HG02678 (cell line): ENCODE data around the gene FADS3.

Experiments
- ATAC-seq: cut with Tn5 transposase; IDR thresholded peaks from one replicate; pipeline ENCODE4 v1.9.1; 2021; ENCODE audit warnings: mild to moderate bottlenecking, moderate library complexity; ENCODE audit not compliant: unreplicated experiment

The FADS3 gene, protein sequence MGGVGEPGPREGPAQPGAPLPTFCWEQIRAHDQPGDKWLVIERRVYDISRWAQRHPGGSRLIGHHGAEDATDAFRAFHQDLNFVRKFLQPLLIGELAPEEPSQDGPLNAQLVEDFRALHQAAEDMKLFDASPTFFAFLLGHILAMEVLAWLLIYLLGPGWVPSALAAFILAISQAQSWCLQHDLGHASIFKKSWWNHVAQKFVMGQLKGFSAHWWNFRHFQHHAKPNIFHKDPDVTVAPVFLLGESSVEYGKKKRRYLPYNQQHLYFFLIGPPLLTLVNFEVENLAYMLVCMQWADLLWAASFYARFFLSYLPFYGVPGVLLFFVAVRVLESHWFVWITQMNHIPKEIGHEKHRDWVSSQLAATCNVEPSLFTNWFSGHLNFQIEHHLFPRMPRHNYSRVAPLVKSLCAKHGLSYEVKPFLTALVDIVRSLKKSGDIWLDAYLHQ

GRCh38 chr11:61891331-61892084, at the start of gene FADS3:
TSS of gene FADS3 (minus strand) at chr11:61891545. CDS start at chr11:61891381, 164 bp downstream.
- peak; percentile 71 for ATAC-seq

GRCh38 chr11:61940466-61940865, 49.1 kb upstream of the FADS3 start:
- no peak for ATAC-seq

- ATAC-seq, result no peak
These were observed 44.5 kb upstream of the FADS3 start for GRCh38 chr11:61935861-61936260.

DNA sequence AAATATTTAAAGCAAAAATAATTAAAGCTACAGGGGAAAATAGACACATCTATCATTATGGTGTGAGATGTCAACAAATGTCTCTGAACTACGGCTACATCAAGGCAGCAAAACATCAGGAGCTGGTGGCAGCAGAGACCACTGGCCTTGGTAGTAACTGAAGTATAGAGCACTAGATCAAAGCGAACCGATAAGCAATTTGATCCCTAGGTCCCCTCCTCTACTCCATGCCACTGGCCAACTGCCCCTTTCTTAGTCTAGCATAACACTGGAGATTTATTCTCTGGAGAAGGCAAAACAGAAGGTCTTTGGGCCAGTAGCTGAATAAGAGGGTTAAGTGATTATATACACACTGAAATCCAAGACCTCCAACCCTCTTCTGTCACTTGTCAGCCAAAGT, 39.6 kb upstream of the FADS3 start:
- no peak for ATAC-seq

DNA sequence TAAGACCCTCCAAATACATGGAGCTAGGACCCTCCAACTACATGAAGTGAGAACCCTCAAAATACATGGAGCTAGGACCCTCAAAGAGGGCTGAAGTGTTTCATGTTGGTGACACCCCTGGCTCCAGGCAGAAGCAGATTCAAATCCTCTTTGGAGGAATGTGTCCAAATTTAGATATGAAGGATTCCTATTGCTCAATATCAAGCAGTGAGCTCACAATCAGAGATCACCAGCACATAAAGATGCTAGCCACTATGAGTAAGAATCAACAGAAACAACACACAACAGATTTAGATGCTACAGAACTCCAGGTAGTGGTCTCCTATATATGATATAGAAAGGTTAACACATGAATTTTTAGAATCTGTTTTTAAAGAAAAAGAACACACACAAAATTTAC, 37.3 kb upstream of the FADS3 start:
- ATAC-seq, result no peak

GRCh38 chr11:61927501-61927900, 36.2 kb upstream of the FADS3 start:
- ATAC-seq, result no peak

- ATAC-seq, result no peak
These were observed 34.9 kb upstream of the FADS3 start for GRCh38 chr11:61926235-61926634.

DNA sequence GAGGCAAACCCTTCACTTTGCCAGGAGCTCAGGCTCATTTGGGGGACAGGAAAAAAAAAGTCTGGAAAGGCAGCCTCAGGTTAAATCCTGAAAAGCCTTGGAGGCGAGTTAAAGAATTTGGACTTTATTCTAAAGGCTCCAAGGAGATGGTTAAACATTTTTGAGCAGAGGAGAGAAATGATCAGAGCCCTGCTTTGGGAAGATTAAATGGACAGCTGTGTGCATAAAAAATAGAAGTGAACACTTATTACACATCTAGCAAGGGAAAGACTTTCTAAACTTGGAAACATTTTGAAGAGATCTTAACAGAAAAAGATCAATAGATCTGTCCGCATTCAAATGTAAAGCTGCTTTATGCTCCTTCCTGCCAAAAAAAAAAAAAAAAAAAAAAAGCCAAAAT, 34.4 kb upstream of the FADS3 start:
- no peak for ATAC-seq

DNA sequence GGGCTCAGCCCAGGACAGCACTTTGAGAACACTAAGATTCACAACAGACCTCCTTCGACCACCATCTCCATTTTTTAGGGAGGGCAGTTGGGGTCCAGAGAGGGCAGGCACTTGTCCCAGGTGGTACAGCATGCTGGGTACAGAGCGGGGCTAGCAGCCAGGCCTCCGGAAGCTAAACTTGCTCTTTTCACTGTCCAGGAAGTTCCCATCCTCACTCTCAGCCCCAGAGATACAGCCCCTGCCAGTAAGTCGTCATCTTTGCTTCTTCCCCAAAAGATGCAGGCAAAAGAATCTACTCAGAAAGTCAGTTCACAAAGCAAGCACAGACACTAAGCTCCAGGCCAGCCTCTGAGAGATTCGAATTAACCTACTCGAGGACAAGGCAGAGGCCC, 32.7 kb upstream of the FADS3 start:
- no peak for ATAC-seq

DNA sequence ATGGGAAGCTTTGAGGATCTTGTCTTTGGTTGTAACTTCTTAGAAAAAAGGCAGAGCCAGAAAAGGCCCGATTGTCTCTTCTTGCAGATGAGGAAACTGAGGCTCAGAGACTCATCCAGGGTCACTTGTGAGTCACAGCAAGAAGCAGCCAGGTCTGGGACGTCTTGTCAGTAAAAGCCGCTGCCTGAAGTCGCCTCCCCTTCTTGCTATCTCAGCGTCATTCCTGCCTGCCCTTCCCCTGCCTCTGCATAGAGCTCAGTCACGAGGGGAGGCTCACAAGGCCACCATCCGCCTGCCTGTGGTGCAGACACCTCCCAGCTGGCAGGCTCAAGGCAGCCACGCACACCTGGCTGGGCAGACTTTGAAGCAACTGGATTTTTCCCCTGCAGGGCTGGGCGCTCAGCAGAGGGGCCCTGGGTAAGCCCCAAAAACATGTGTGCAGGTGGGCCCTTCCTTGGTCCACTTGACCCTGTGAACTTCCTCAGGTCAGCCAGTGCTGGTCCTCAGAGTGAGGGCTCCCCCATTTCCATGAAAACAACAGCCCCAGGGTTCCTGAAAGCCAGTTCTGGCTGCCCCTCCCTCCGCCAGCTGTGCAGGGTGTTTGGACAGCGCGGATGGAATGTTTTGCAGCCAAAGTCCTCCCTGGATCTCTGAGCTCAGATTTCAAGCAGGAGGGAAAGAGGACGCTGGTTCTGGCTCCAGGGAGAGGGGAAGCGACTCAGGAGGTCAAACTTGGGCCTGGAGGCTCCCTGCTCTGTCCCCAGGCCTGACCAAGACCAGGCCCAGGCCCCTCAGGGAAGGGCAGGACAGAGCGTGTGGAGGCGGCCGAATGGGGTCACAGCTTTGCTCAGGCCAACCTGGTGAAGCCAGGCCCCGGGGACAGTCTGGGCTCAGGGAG, 32.1 kb upstream of the FADS3 start:
- no peak for ATAC-seq

DNA sequence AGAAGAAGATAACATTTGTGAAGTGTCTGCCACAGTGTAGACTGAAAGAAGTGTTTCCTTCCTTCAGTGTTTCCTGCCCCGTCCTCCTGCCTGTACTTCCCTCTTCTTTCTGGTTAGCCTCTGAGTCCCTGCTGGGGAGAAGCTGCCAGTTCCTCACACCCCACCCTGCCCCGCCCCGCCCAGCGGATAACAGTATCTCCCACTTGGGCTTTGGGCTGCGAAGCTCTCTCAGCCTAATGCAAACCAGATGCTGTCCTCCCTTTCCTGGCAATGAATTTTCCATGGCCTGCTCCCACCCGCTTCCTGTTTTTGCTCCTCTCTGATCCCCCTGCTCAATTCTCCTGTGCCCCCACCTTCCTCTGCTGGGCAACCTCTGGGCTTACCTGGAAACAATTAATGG, 31.2 kb upstream of the FADS3 start:
- ATAC-seq, result no peak

- ATAC-seq, result no peak
These were observed 30.1 kb upstream of the FADS3 start for GRCh38 chr11:61921446-61921845.

DNA sequence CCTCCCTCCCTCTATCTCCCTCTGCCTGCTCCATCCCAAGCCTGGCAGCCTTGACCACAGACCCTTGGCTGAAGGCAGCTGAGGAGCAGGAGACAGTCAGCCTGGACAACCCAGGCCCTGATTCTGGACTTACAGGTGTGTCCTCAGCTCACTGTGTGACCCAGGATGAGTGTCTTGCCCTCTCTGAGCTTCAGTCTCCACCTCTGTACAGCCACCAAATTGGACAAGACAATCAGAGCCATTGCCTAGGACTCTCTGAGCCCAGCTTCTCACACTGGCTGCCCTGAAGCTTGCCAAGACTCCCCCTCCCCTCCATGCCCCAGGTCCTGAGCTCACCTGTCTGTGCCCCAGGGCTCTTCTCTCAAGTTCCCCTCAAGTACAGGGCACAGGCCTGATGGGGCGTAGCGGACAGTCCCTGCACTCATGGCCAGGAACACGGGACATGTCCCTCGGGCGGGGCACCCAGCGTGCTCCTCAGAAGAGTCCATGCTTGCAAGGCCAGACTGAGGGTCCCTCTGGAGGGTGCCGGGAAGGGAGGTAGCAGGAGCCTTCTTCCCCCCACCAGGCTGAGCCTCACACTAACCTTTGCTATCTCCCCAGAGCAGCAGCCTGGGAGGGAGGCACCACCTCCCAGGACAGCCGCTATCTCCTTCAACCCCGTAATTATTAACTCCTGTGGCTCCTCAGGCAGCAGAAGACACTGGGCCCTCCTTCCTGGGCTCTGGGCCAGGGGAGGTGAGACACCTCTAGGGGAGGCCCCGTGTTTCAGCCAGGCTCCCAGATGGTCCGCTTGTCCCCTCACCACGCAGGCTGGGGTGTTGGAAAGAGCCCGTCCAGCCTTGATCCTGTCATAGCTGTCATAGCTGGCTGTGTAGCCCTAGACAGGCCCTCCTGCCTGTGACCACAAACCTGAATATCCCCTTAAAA, 28.6 kb upstream of the FADS3 start:
- no peak for ATAC-seq

GRCh38 chr11:61918938-61919704, 27.8 kb upstream of the FADS3 start:
- ATAC-seq, result no peak

- ATAC-seq, result no peak
These were observed 27.0 kb upstream of the FADS3 start for GRCh38 chr11:61918251-61918937.

- no peak for ATAC-seq
These were observed 26.2 kb upstream of the FADS3 start, which contains the start of gene RAB3IL1 for GRCh38 chr11:61917334-61918109. TSS of gene RAB3IL1 (minus strand) at chr11:61917566. CDS start at chr11:61917367, 199 bp downstream.

DNA sequence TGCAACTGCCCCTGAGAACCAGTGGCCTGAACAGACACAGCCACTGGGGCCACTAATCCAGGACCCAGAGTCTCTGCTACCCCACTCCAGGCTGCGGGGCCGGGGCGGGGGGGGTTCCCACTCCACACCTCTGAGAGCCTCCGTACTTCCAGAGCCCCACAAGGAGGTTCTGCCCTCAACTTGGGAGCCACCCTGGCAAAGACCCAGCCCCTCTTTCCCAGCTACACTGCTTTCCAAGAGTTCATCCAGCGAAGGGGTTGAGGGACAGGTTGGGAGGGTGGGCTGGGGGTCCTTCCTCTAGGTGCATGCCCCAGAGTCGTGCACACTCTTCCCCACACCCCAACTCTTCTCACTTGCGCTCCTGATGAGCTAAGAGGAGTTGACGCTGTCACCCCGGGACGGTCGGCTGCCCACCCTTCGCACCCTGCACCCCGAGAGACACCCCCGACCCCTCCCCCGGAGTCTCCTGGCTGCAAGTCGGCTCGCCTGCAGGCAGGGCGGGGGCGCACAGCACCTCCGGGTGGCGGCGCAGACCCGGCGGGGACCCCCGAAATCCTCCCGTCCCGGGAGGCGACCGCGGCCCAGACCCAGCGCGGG, 25.5 kb upstream of the FADS3 start:
- ATAC-seq, result no peak
